Activated CD4-positive, alpha-beta memory T cell treated with anti-CD3 and anti-CD28 coated beads, Interleukin-2, amount 10 ng/mL, durations not matched to agents 7 days and 5 days (primary cell): ENCODE results near the gene GLCCI1. TPM values are rescaled to one million over a fixed set of nuclear protein-coding genes. Genes with fewer than 3 reads are reported as not detected.
"Not testable (repeated sequence)": the region's sequence is repeated elsewhere in the genome, so short reads cannot be mapped to it uniquely, and the experiment has no call there.

Source experiments
- CTCF ChIA-PET: fragments of 350-600 bp; sonication (Branson Sonifier 250); formaldehyde crosslinking; loops from one replicate; lab custom pipeline; 2021; ENCODE audit warnings: antibody characterized with exemption, inconsistent platforms; lab: Charles Lee
- POLR2A ChIA-PET: fragments of 350-600 bp; sonication (Branson Sonifier 250); formaldehyde crosslinking; loops from one replicate; lab custom pipeline; 2021; ENCODE audit warnings: antibody characterized with exemption; lab: Charles Lee
- DNase-seq: peaks from one replicate; pipeline ENCODE4 v3.0.0-alpha.2; 2020
- H3K27ac Mint-ChIP-seq: one replicate; pipeline ENCODE4 v1.8.0; 2021; ENCODE audit warnings: mild to moderate bottlenecking, mixed read lengths
- H3K27me3 Mint-ChIP-seq: one replicate; pipeline ENCODE4 v1.8.0; 2021; ENCODE audit warnings: mixed read lengths
- H3K36me3 Mint-ChIP-seq: one replicate; pipeline ENCODE4 v1.8.0; 2021; ENCODE audit warnings: low read depth, mixed read lengths
- H3K4me1 Mint-ChIP-seq: one replicate; pipeline ENCODE4 v1.8.0; 2021; ENCODE audit warnings: mixed read lengths
- H3K4me3 Mint-ChIP-seq: one replicate; pipeline ENCODE4 v1.8.0; 2021; ENCODE audit warnings: mild to moderate bottlenecking, mixed read lengths
- H3K9me3 Mint-ChIP-seq: one replicate; pipeline ENCODE4 v1.8.0; 2021; ENCODE audit warnings: mixed read lengths
- total RNA-seq, 2 experiments: library from RNA; stranded (reverse); gene quantifications; one replicate each; pipeline ENCODE4 v1.2.3, GENCODE V29; 2021

The GLCCI1 gene
- total RNA-seq, 2 experiments from 2014 or later, result 25.4 to 29.0 TPM

- Mint-ChIP-seq H3K27ac (no peak overlapping the region), H3K4me3 (no peak overlapping the region), H3K27me3 (no peaks in the 10 kb centered on the region), H3K9me3 (no peaks in the 10 kb centered on the region), H3K4me1 (peaks cover 24% of the 10 kb centered on the region), H3K36me3 (no peaks in the 10 kb centered on the region)
- CTCF ChIA-PET, result interaction anchor here (0.7 to 1.7 kb wide), 3 partner anchors 33 to 553 kb away, joined by 3 to 4 read pairs (median 3); no protein-coding TSS in a partner anchor
- no peak for DNase-seq
- POLR2A ChIA-PET, result interaction anchor here (0.8 to 1.4 kb wide), 5 partner anchors 8 to 148 kb away, joined by 3 read pairs; partner anchors contain the start of gene GLCCI1
Observed at GRCh38 chr7:7977774-7978173, 9.2 kb downstream of the GLCCI1 start.

- H3K27me3 Mint-ChIP-seq, result no peaks in the 10 kb centered on the region
- no peaks in the 10 kb centered on the region for H3K9me3 Mint-ChIP-seq
- DNase-seq, result no peak
- POLR2A ChIA-PET, result interaction anchor here (0.6 to 1.7 kb wide), 3 partner anchors 8 to 338 kb away, joined by 3 to 6 read pairs (median 3); partner anchors contain the start of gene UMAD1
- no peaks in the 10 kb centered on the region for H3K36me3 Mint-ChIP-seq
- CTCF ChIA-PET, result interaction anchor here (1.1 to 1.7 kb wide), 2 partner anchors 8 to 554 kb away, joined by 3 read pairs; no protein-coding TSS in a partner anchor
- peaks cover 19% of the 10 kb centered on the region for H3K4me1 Mint-ChIP-seq
- H3K4me3 Mint-ChIP-seq, result no peak overlapping the region
- H3K27ac Mint-ChIP-seq, result no peak overlapping the region
Observed at GRCh38 chr7:7978860-7979259, 10.3 kb downstream of the GLCCI1 start.

- CTCF ChIA-PET, result interaction anchor here (1.7 kb wide), 1 partner anchor 555 kb away, joined by 3 read pairs; no protein-coding TSS in a partner anchor
- no peak overlapping the region for H3K4me3 Mint-ChIP-seq
- H3K27me3 Mint-ChIP-seq, result no peaks in the 10 kb centered on the region
- no peaks in the 10 kb centered on the region for H3K9me3 Mint-ChIP-seq
- POLR2A ChIA-PET, result interaction anchor here (0.6 to 1.7 kb wide), 4 partner anchors 9 to 339 kb away, joined by 3 to 6 read pairs (median 3); partner anchors contain the start of gene UMAD1
- H3K27ac Mint-ChIP-seq, result no peak overlapping the region
- peaks cover 19% of the 10 kb centered on the region for H3K4me1 Mint-ChIP-seq
- DNase-seq, result no peak
- no peaks in the 10 kb centered on the region for H3K36me3 Mint-ChIP-seq
Observed at GRCh38 chr7:7979558-7979957, 11.0 kb downstream of the GLCCI1 start.

- no peaks in the 10 kb centered on the region for H3K9me3 Mint-ChIP-seq
- H3K27ac Mint-ChIP-seq, result no peak overlapping the region
- POLR2A ChIA-PET, result interaction anchor here (1.1 to 1.7 kb wide), 2 partner anchors 9 to 12 kb away, joined by 3 to 6 read pairs; no protein-coding TSS in a partner anchor
- peaks cover 19% of the 10 kb centered on the region for H3K4me1 Mint-ChIP-seq
- no peak for DNase-seq
- no peaks in the 10 kb centered on the region for H3K27me3 Mint-ChIP-seq
- H3K4me3 Mint-ChIP-seq, result no peak overlapping the region
- H3K36me3 Mint-ChIP-seq, result no peaks in the 10 kb centered on the region
- CTCF ChIA-PET, result no interaction called here
Observed at GRCh38 chr7:7980134-7980533, 11.5 kb downstream of the GLCCI1 start.

GRCh38 chr7:7982904-7983303 lies 14.3 kb downstream of the GLCCI1 start:
- Mint-ChIP-seq H3K4me1 (peaks cover 6% of the 10 kb centered on the region), H3K27me3 (no peaks in the 10 kb centered on the region), H3K4me3 (no peak overlapping the region), H3K27ac (no peak overlapping the region), H3K36me3 (no peaks in the 10 kb centered on the region), H3K9me3 (no peaks in the 10 kb centered on the region)
- ChIA-PET POLR2A (interaction anchor here (1.7 kb wide), 1 partner anchor 14 kb away, joined by 5 read pairs; the partner anchor contains the start of gene GLCCI1), CTCF (no interaction called here)
- DNase-seq, result no peak

- Mint-ChIP-seq H3K4me1 (peaks cover 18% of the 10 kb centered on the region), H3K27me3 (no peaks in the 10 kb centered on the region), H3K4me3 (no peak overlapping the region), H3K27ac (no peak overlapping the region), H3K9me3 (no peaks in the 10 kb centered on the region), H3K36me3 (no peaks in the 10 kb centered on the region)
- CTCF ChIA-PET, result no interaction called here
- POLR2A ChIA-PET, result interaction anchor here (1.7 kb wide), 1 partner anchor 16 kb away, joined by 5 read pairs; the partner anchor contains the start of gene GLCCI1
- DNase-seq, result no peak
Observed at GRCh38 chr7:7984424-7984823, 15.8 kb downstream of the GLCCI1 start.

GRCh38 chr7:7988706-7989105 lies 20.1 kb downstream of the GLCCI1 start:
- DNase-seq, result no peak
- no peaks in the 10 kb centered on the region for H3K27me3 Mint-ChIP-seq
- H3K4me1 Mint-ChIP-seq, result peaks cover 29% of the 10 kb centered on the region
- ChIA-PET CTCF (interaction anchor here (1.5 kb wide), 1 partner anchor 137 kb away, joined by 3 read pairs; no protein-coding TSS in a partner anchor), POLR2A (interaction anchor here (1.3 to 4.0 kb wide), 3 partner anchors 18 to 349 kb away, joined by 3 to 22 read pairs (median 14); partner anchors contain the start of genes GLCCI1 and UMAD1)
- H3K27ac Mint-ChIP-seq, result no peak overlapping the region
- H3K4me3 Mint-ChIP-seq, result no peak overlapping the region
- H3K36me3 Mint-ChIP-seq, result peaks cover 13% of the 10 kb centered on the region
- H3K9me3 Mint-ChIP-seq, result peaks cover 17% of the 10 kb centered on the region

- POLR2A ChIA-PET, result interaction anchor here (0.6 to 4.0 kb wide), 4 partner anchors 18 to 806 kb away, joined by 3 to 22 read pairs (median 9); partner anchors contain the start of genes GLCCI1 and UMAD1
- no peak overlapping the region for H3K4me3 Mint-ChIP-seq
- peaks cover 17% of the 10 kb centered on the region for H3K9me3 Mint-ChIP-seq
- peaks cover 29% of the 10 kb centered on the region for H3K4me1 Mint-ChIP-seq
- peaks cover 13% of the 10 kb centered on the region for H3K36me3 Mint-ChIP-seq
- H3K27me3 Mint-ChIP-seq, result no peaks in the 10 kb centered on the region
- H3K27ac Mint-ChIP-seq, result no peak overlapping the region
- CTCF ChIA-PET, result interaction anchor here (0.9 to 1.5 kb wide), 2 partner anchors 137 to 229 kb away, joined by 3 read pairs; no protein-coding TSS in a partner anchor
- DNase-seq, result no peak
Observed at GRCh38 chr7:7989133-7989532, 20.5 kb downstream of the GLCCI1 start.

GRCh38 chr7:7989616-7990440 lies 21.2 kb downstream of the GLCCI1 start:
- CTCF ChIA-PET, result interaction anchor here (0.9 to 1.5 kb wide), 3 partner anchors 20 to 228 kb away, joined by 3 read pairs; no protein-coding TSS in a partner anchor
- peaks cover 29% of the 10 kb centered on the region for H3K4me1 Mint-ChIP-seq

GRCh38 chr7:7990441-7990761 lies 21.8 kb downstream of the GLCCI1 start:
- POLR2A ChIA-PET, result interaction anchor here (1.1 to 4.0 kb wide), 3 partner anchors 19 to 46 kb away, joined by 3 to 22 read pairs (median 14); partner anchors contain the start of gene GLCCI1

More at GRCh38 chr7:7989616-7990440, 21.2 kb downstream of the GLCCI1 start:
- Mint-ChIP-seq H3K27me3 (no peaks in the 10 kb centered on the region), H3K4me3 (peak overlapping the region; percentile 50), H3K36me3 (peaks cover 15% of the 10 kb centered on the region), H3K9me3 (peaks cover 19% of the 10 kb centered on the region), H3K27ac (no peak overlapping the region)
- no peak for DNase-seq
- POLR2A ChIA-PET, result interaction anchor here (0.6 to 4.0 kb wide), 5 partner anchors 19 to 807 kb away, joined by 3 to 22 read pairs (median 4); partner anchors contain the start of genes GLCCI1 and UMAD1

GRCh38 chr7:7992506-7992905 lies 23.9 kb downstream of the GLCCI1 start:
- Mint-ChIP-seq H3K4me1 (peaks cover 32% of the 10 kb centered on the region), H3K36me3 (peaks cover 21% of the 10 kb centered on the region), H3K27me3 (no peaks in the 10 kb centered on the region), H3K9me3 (peaks cover 22% of the 10 kb centered on the region), H3K27ac (no peak overlapping the region), H3K4me3 (no peak overlapping the region)
- ChIA-PET POLR2A (interaction anchor here (4.0 kb wide), 1 partner anchor 21 kb away, joined by 22 read pairs; no protein-coding TSS in a partner anchor), CTCF (no interaction called here)
- no peak for DNase-seq

More at GRCh38 chr7:7990441-7990761, 21.8 kb downstream of the GLCCI1 start:
- no peak for DNase-seq
- no peaks in the 10 kb centered on the region for H3K27me3 Mint-ChIP-seq
- CTCF ChIA-PET, result interaction anchor here (0.9 to 1.1 kb wide), 2 partner anchors 9 to 20 kb away, joined by 3 read pairs; no protein-coding TSS in a partner anchor
- H3K4me3 Mint-ChIP-seq, result no peak overlapping the region
- H3K9me3 Mint-ChIP-seq, result peaks cover 22% of the 10 kb centered on the region
- H3K4me1 Mint-ChIP-seq, result peaks cover 29% of the 10 kb centered on the region
- peaks cover 19% of the 10 kb centered on the region for H3K36me3 Mint-ChIP-seq
- no peak overlapping the region for H3K27ac Mint-ChIP-seq

GRCh38 chr7:7995348-7995747 lies 26.8 kb downstream of the GLCCI1 start:
- H3K4me3 Mint-ChIP-seq, H3K27me3 Mint-ChIP-seq, DNase-seq, POLR2A ChIA-PET, H3K4me1 Mint-ChIP-seq, H3K27ac Mint-ChIP-seq, CTCF ChIA-PET: not testable (repeated sequence)
- peaks cover 24% of the 10 kb centered on the region for H3K9me3 Mint-ChIP-seq
- H3K36me3 Mint-ChIP-seq, result peaks cover 21% of the 10 kb centered on the region
